Keratinocyte (primary cell): Measurements from ENCODE around the gene PRR7. TPM values are rescaled to one million over a fixed set of nuclear protein-coding genes. Genes with fewer than 3 reads are reported as not detected.

ENCODE experiments used
- DNase-seq: peaks from one replicate; pipeline ENCODE4 v3.0.0-alpha.2; 2011; ENCODE audit warnings: low read depth, missing footprints, low spot score
- FAIRE-seq: peaks from 2 replicates; lab custom pipeline; 2011; peaks lifted over from hg19 to GRCh38; lab: Jason Lieb, UNC
- H2AFZ ChIP-seq: 2 replicates; pipeline ENCODE4 v1.6.0; 2012; ENCODE audit warnings: low read length, control low read depth, inconsistent platforms; ENCODE audit not compliant: control insufficient read depth
- H3K27ac ChIP-seq: 2 replicates; pipeline ENCODE4 v1.5.1; 2011; ENCODE audit warnings: low read length; ENCODE audit not compliant: control insufficient read depth, insufficient read depth
- H3K27me3 ChIP-seq: 3 replicates; pipeline ENCODE4 v1.6.0; 2011; ENCODE audit warnings: low read length; ENCODE audit not compliant: control insufficient read depth, insufficient read depth; ENCODE audit errors: extremely low read depth
- H3K36me3 ChIP-seq, 2 experiments: 2 replicates in 1 of 2; 3 replicates in 1 of 2; pipeline ENCODE4 v1.5.1; 2011; ENCODE audit warnings: low read length in 2 of 2, mild to moderate bottlenecking in 1 of 2; ENCODE audit not compliant: control insufficient read depth in 2 of 2, insufficient read depth in 2 of 2; ENCODE audit errors: extremely low read depth in 1 of 2
- H3K4me1 ChIP-seq: 3 replicates; pipeline ENCODE4 v1.5.1; 2011; ENCODE audit warnings: low read length; ENCODE audit not compliant: control insufficient read depth, insufficient read depth; ENCODE audit errors: extremely low read depth
- H3K4me2 ChIP-seq: 3 replicates; pipeline ENCODE4 v1.6.0; 2011; ENCODE audit warnings: low read depth, low read length; ENCODE audit not compliant: control insufficient read depth, insufficient read depth; ENCODE audit errors: extremely low read depth
- H3K4me3 ChIP-seq, 3 experiments: fragments of 200-600 bp in 1 of 3; sonication (generic) in 1 of 3; 2 replicates in 2 of 3; 3 replicates in 1 of 3; pipeline ENCODE4 v1.5.1; 2011 to 2016; ENCODE audit warnings: low read length in 3 of 3, mild to moderate bottlenecking in 3 of 3, control low read depth in 2 of 3, inconsistent platforms in 1 of 3, low read depth in 1 of 3, mixed read lengths in 1 of 3, mixed run types in 1 of 3, moderate library complexity in 1 of 3; ENCODE audit not compliant: control insufficient read depth in 2 of 3, insufficient read depth in 2 of 3; ENCODE audit errors: extremely low read depth in 1 of 3
- H3K79me2 ChIP-seq: 2 replicates; pipeline ENCODE4 v1.6.0; 2012; ENCODE audit warnings: low read length; ENCODE audit not compliant: control insufficient read depth, insufficient read depth
- H3K9ac ChIP-seq: 3 replicates; pipeline ENCODE4 v1.6.0; 2011; ENCODE audit warnings: low read length; ENCODE audit not compliant: control insufficient read depth, insufficient read depth; ENCODE audit errors: extremely low read depth
- H3K9me1 ChIP-seq: 3 replicates; pipeline ENCODE4 v1.6.0; 2011; ENCODE audit warnings: low read length; ENCODE audit not compliant: control insufficient read depth, insufficient read depth; ENCODE audit errors: extremely low read depth
- H3K9me3 ChIP-seq: 2 replicates; pipeline ENCODE4 v1.5.1; 2012; ENCODE audit warnings: low read depth, low read length; ENCODE audit not compliant: control insufficient read depth
- H4K20me1 ChIP-seq: 3 replicates; pipeline ENCODE4 v1.6.0; 2011; ENCODE audit warnings: low read length; ENCODE audit not compliant: control insufficient read depth, insufficient read depth; ENCODE audit errors: extremely low read depth
- CTCF ChIP-seq, 3 experiments: IDR thresholded peaks in 1 of 3; conservative IDR thresholded peaks in 1 of 3; optimal IDR thresholded peaks in 1 of 3; 2 replicates in 2 of 3; 3 replicates in 1 of 3; pipeline versions ENCODE3 to v1.5.1; 2011; ENCODE audit warnings: low read length in 3 of 3, mild to moderate bottlenecking in 3 of 3, moderate library complexity in 2 of 3, control low read depth in 1 of 3, inconsistent platforms in 1 of 3; ENCODE audit not compliant: insufficient read depth in 2 of 3; ENCODE audit errors: extremely low read depth in 1 of 3
- EZH2 ChIP-seq: IDR thresholded peaks from one replicate; pipeline ENCODE4 v1.6.1; 2012; ENCODE audit warnings: inconsistent platforms, mild to moderate bottlenecking, low read length, moderate library complexity
- dilution Hi-C: fragments of 300-500 bp; cut with MboI; formaldehyde crosslinking; loops from one replicate; pipeline ENCODE4 v1.7.0; 2020; ENCODE audit warnings: low sequenced_read_pairs; ENCODE audit not compliant: extremely low pct_ligation_motif_present
- polyA plus RNA-seq, 5 experiments: library from polyadenylated mRNA; depleted of rRNA in 3 of 5; stranded (reverse) in 3 of 5; stranded (forward) in 1 of 5; unstranded in 1 of 5; fragments of >200 nt; gene quantifications; 1 replicate in 1 of 5; 2 replicates in 3 of 5; 3 replicates in 1 of 5; pipeline versions ENCODE4 v1.2.1 to v1.2.3, GENCODE V29; 2011 to 2012; ENCODE audit warnings: missing spikeins in 2 of 5, low read depth in 1 of 5, low replicate concordance in 1 of 5

The PRR7 gene
- polyA plus RNA-seq, 1 donor (not counting 4 experiments of a cell fraction or from before 2014, with no cell fraction given): 1.1 TPM

DNA sequence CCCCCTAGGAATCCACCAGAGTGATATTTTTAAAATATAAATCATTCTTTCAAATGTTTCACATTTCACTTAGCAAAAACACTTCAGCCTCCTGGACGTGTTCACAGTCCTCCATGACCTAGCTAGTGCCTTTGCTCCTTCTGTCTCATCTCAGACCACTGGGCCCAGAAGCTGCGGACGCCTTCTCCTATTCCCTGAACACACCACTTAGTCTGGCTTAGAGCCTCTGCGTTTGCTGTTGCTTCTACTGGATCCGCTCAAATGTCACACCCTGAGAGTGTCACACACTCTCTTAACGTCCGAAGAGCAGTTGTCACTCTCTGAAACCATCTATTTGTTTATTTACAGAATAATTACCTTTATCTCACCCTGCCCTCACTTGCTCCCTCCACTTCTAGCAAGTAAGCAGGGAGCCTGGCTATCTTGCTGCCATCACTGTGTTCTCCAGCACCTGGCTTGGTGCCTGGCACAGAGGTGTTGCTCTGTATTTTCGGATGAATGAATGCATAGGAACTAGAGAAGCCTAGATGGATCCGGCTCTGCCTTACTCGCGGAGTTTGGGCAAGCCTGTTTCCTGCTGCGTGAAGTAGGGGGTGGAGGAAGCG lies 21.3 kb upstream of the PRR7 start:
- no peaks in the 10 kb centered on the region for H3K27me3 ChIP-seq
- H4K20me1 ChIP-seq: no peaks in the 10 kb centered on the region
- H3K36me3 ChIP-seq: peaks cover 1 to 5% of the 10 kb centered on the region in 2 experiments
- dilution Hi-C loops: no loop called here
- H3K4me1 ChIP-seq: peaks cover 35% of the 10 kb centered on the region
- H3K79me2 ChIP-seq: peaks cover 31% of the 10 kb centered on the region
- H3K4me3 ChIP-seq: peak overlapping the region; percentile 49 to 75 (median 67)
- H3K9ac ChIP-seq: peak overlapping the region; percentile 86
- FAIRE-seq (no peak), DNase-seq (no peak)
- H3K9me1 ChIP-seq: no peaks in the 10 kb centered on the region
- peak overlapping the region; percentile 83 for H3K4me2 ChIP-seq
- no peaks in the 10 kb centered on the region for H3K9me3 ChIP-seq
- peak overlapping the region; percentile 88 for H3K27ac ChIP-seq
- no peak for TF ChIP-seq EZH2
- no peak for TF ChIP-seq CTCF (optimal IDR thresholded peaks at IDR 0.05 in 1 of 3, IDR thresholded peaks at IDR 0.05 in 1 of 3, conservative IDR thresholded peaks at IDR 0.05 in 1 of 3; ENCODE audit: extremely low read depth in 1 of 3, insufficient read depth in 2 of 3, low read length in 3 of 3)
- H2AFZ ChIP-seq: peak overlapping the region; percentile 94

- Histone ChIP-seq H3K27me3 (no peaks in the 10 kb centered on the region), H2AFZ (peak overlapping the region; percentile 94), H3K36me3 (peaks cover 3 to 7% of the 10 kb centered on the region in 2 experiments), H3K9me3 (no peaks in the 10 kb centered on the region), H3K4me1 (peaks cover 42% of the 10 kb centered on the region), H4K20me1 (no peaks in the 10 kb centered on the region), H3K9me1 (no peaks in the 10 kb centered on the region), H3K27ac (peak overlapping the region; percentile 88), H3K79me2 (peaks cover 31% of the 10 kb centered on the region), H3K9ac (peak overlapping the region; percentile 86), H3K4me3 (peak overlapping the region; percentile 49 to 75 (median 67)), H3K4me2 (peak overlapping the region; percentile 83)
- dilution Hi-C loops: no loop called here
- FAIRE-seq: peak; percentile 79
- DNase-seq: peak; percentile 100
- no peak for TF ChIP-seq CTCF (optimal IDR thresholded peaks at IDR 0.05 in 1 of 3, IDR thresholded peaks at IDR 0.05 in 1 of 3, conservative IDR thresholded peaks at IDR 0.05 in 1 of 3; ENCODE audit: extremely low read depth in 1 of 3, insufficient read depth in 2 of 3, low read length in 3 of 3)
- no peak for TF ChIP-seq EZH2
Observed at GRCh38 chr5:177425801-177426565, 20.6 kb upstream of the PRR7 start.
